Measurements from ENCODE around the gene ZNF749. TPM values are rescaled to one million over a fixed set of nuclear protein-coding genes. Genes with fewer than 3 reads are reported as not detected.
A peak's percentile ranks its signal among the peaks of the same experiment; 100 is the strongest.

ZNF749 gene
- total RNA-seq, 8 experiments from 2014 or later = 10.1 to 24.0 (median 13.8) TPM

GRCh38 chr19:57434386-57435061 lies 601 bp upstream of the ZNF749 start:
- in situ Hi-C loops (cut with MboI; ENCODE audit: low pct_unique_long_range_greater_than_20kb in 2 of 9, low sequenced_read_pairs in 9 of 9, unreplicated experiment in 9 of 9) = no loop called here

GRCh38 chr19:57436417-57436816 lies 1.3 kb downstream of the ZNF749 start:
- H3K4me3 ChIP-seq = peak overlapping the region; percentile 55 to 89 (median 70)
- WGBS, 10 experiments = 33 to 100% (median 44%) methylated on average over 1 of the region's 1 CpG; no CpG with 5 or more reads in 5 of the 10 experiments
- H3K27ac ChIP-seq = no peak overlapping the region
- ATAC-seq (replicated peaks in 6 of 8) = no peak
- in situ Hi-C loops (cut with MboI; ENCODE audit: low pct_unique_long_range_greater_than_20kb in 2 of 9, low sequenced_read_pairs in 9 of 9, unreplicated experiment in 9 of 9) = no loop called here
- peaks cover 9 to 14% of the 10 kb centered on the region in 2 donors for H3K4me1 ChIP-seq (replicated peaks in 1 of 2)

More at GRCh38 chr19:57434386-57435061, 601 bp upstream of the ZNF749 start:
- 0 to 78% (median 21%) methylated on average over 2 to 11 of the region's 15 CpGs for WGBS, 10 experiments
- peak overlapping the region; percentile 55 to 89 (median 70) for H3K4me3 ChIP-seq
- H3K4me1 ChIP-seq (replicated peaks in 1 of 2) = peaks cover 9 to 14% of the 10 kb centered on the region in 2 donors
- H3K27ac ChIP-seq = peak overlapping the region; percentile 45 to 53
- ATAC-seq (replicated peaks in 6 of 8) = peak in 4 of 8 experiments; percentile 11 to 33 (median 26)

- in situ Hi-C loops (cut with MboI; ENCODE audit: low pct_unique_long_range_greater_than_20kb in 2 of 9, low sequenced_read_pairs in 9 of 9, unreplicated experiment in 9 of 9) = no loop called here
- ATAC-seq (replicated peaks in 6 of 8) = no peak
- WGBS, 10 experiments = 42 to 100% (median 84%) methylated on average over 1 to 4 of the region's 4 CpGs; no CpG with 5 or more reads in 3 of the 10 experiments
These were observed 2.8 kb downstream of the ZNF749 start for GRCh38 chr19:57437931-57438330.

GRCh38 chr19:57438925-57439324 lies 3.8 kb downstream of the ZNF749 start:
- H3K4me1 ChIP-seq (replicated peaks in 1 of 2) = peaks cover 9 to 13% of the 10 kb centered on the region in 2 donors
- no peak overlapping the region for H3K4me3 ChIP-seq
- in situ Hi-C loops (cut with MboI; ENCODE audit: low pct_unique_long_range_greater_than_20kb in 2 of 9, low sequenced_read_pairs in 9 of 9, unreplicated experiment in 9 of 9) = no loop called here
- WGBS, 10 experiments = 80 to 100% (median 88%) methylated on average over 1 to 8 of the region's 9 CpGs; no CpG with 5 or more reads in 1 of the 10 experiments
- ATAC-seq (replicated peaks in 6 of 8) = no peak
- no peak overlapping the region for H3K27ac ChIP-seq

More at GRCh38 chr19:57437931-57438330, 2.8 kb downstream of the ZNF749 start:
- H3K4me1 ChIP-seq (replicated peaks in 1 of 2) = peaks cover 9 to 14% of the 10 kb centered on the region in 2 donors
- no peak overlapping the region for H3K27ac ChIP-seq
- no peak overlapping the region for H3K4me3 ChIP-seq

GRCh38 chr19:57441979-57442752 lies 7.0 kb downstream of the ZNF749 start:
- no peak for ATAC-seq (replicated peaks in 6 of 8)
- Histone ChIP-seq H3K27ac (no peak overlapping the region), H3K4me3 (no peak overlapping the region), H3K4me1 (replicated peaks in 1 of 2) (no peaks in the 10 kb centered on the region)
- in situ Hi-C loops (cut with MboI; ENCODE audit: low pct_unique_long_range_greater_than_20kb in 2 of 9, low sequenced_read_pairs in 9 of 9, unreplicated experiment in 9 of 9) = no loop called here
- 67 to 100% (median 92%) methylated on average over 1 to 5 of the region's 7 CpGs; no CpG with 5 or more reads in 1 of the 10 experiments for WGBS, 10 experiments

GRCh38 chr19:57443121-57443696 lies 8.1 kb downstream of the ZNF749 start:
- no peak overlapping the region for H3K27ac ChIP-seq
- ATAC-seq (replicated peaks in 6 of 8) = no peak
- in situ Hi-C loops (cut with MboI; ENCODE audit: low pct_unique_long_range_greater_than_20kb in 2 of 9, low sequenced_read_pairs in 9 of 9, unreplicated experiment in 9 of 9) = no loop called here
- no peaks in the 10 kb centered on the region for H3K4me1 ChIP-seq (replicated peaks in 1 of 2)
- 30 to 100% (median 92%) methylated on average over 1 to 3 of the region's 5 CpGs; no CpG with 5 or more reads in 2 of the 10 experiments for WGBS, 10 experiments
- H3K4me3 ChIP-seq = no peak overlapping the region

- WGBS, 10 experiments = 85 to 100% (median 96%) methylated on average over 1 to 3 of the region's 3 CpGs; no CpG with 5 or more reads in 3 of the 10 experiments
- H3K4me3 ChIP-seq = no peak overlapping the region
- no peak overlapping the region for H3K27ac ChIP-seq
- in situ Hi-C loops (cut with MboI; ENCODE audit: low pct_unique_long_range_greater_than_20kb in 2 of 9, low sequenced_read_pairs in 9 of 9, unreplicated experiment in 9 of 9) = no loop called here
- no peak for ATAC-seq (replicated peaks in 6 of 8)
- no peaks in the 10 kb centered on the region for H3K4me1 ChIP-seq (replicated peaks in 1 of 2)
These were observed 17.2 kb downstream of the ZNF749 start for GRCh38 chr19:57452307-57452706.

- 14 to 100% (median 63%) methylated on average over 1 to 4 of the region's 5 CpGs; no CpG with 5 or more reads in 5 of the 10 experiments for WGBS, 10 experiments
- in situ Hi-C loops (cut with MboI; ENCODE audit: low pct_unique_long_range_greater_than_20kb in 2 of 9, low sequenced_read_pairs in 9 of 9, unreplicated experiment in 9 of 9) = no loop called here
- peak in 3 of 8 experiments; percentile 52 to 99 (median 77) for ATAC-seq (replicated peaks in 6 of 8)
- Histone ChIP-seq H3K4me3 (no peak overlapping the region), H3K27ac (no peak overlapping the region), H3K4me1 (replicated peaks in 1 of 2) (no peaks in the 10 kb centered on the region)
These were observed 30.7 kb downstream of the ZNF749 start for GRCh38 chr19:57465680-57466381.

- Histone ChIP-seq H3K4me1 (replicated peaks in 1 of 2) (no peaks in the 10 kb centered on the region), H3K4me3 (no peak overlapping the region), H3K27ac (no peak overlapping the region)
- in situ Hi-C loops (cut with MboI; ENCODE audit: low pct_unique_long_range_greater_than_20kb in 2 of 9, low sequenced_read_pairs in 9 of 9, unreplicated experiment in 9 of 9) = no loop called here
- ATAC-seq (replicated peaks in 6 of 8) = no peak
- WGBS, 10 experiments = 76 to 100% (median 90%) methylated on average over 1 to 4 of the region's 5 CpGs; no CpG with 5 or more reads in 4 of the 10 experiments
These were observed 31.4 kb downstream of the ZNF749 start for GRCh38 chr19:57466489-57466888.

GRCh38 chr19:57473646-57474045 lies 38.5 kb downstream of the ZNF749 start:
- in situ Hi-C loops (cut with MboI; ENCODE audit: low pct_unique_long_range_greater_than_20kb in 2 of 9, low sequenced_read_pairs in 9 of 9, unreplicated experiment in 9 of 9) = no loop called here
- WGBS, 10 experiments = 92 to 100% (median 97%) methylated on average over 2 to 4 of the region's 4 CpGs; no CpG with 5 or more reads in 3 of the 10 experiments
- Histone ChIP-seq H3K4me3 (no peak overlapping the region), H3K27ac (no peak overlapping the region), H3K4me1 (replicated peaks in 1 of 2) (peaks cover 6 to 7% of the 10 kb centered on the region in 2 donors)
- ATAC-seq (replicated peaks in 6 of 8) = no peak

- Histone ChIP-seq H3K4me1 (replicated peaks in 1 of 2) (peaks cover 6 to 7% of the 10 kb centered on the region in 2 donors), H3K4me3 (peak within 1 kb of the TSS; percentile 52 to 91 (median 64)), H3K27ac (peak within 1 kb of the TSS; percentile 86 to 91)
- peak; percentile 97 to 100 (median 100) for ATAC-seq (replicated peaks in 6 of 8)
- WGBS, 10 experiments = 0 to 65% (median 21%) methylated on average over 1 to 25 of the region's 38 CpGs
- in situ Hi-C loops (cut with MboI; ENCODE audit: low pct_unique_long_range_greater_than_20kb in 2 of 9, low sequenced_read_pairs in 9 of 9, unreplicated experiment in 9 of 9) = no loop called here
These were observed 42.3 kb downstream of the ZNF749 start, which contains the start of gene ZNF772 for GRCh38 chr19:57477191-57478008. ZNF772 (minus strand) TSS chr19:57477566; CDS start chr19:57477309, 257 bp downstream.
